Caco-2 (cell line): ENCODE results near the gene TRAF7. TPM values are rescaled to one million over a fixed set of nuclear protein-coding genes. Genes with fewer than 3 reads are reported as not detected.

ENCODE experiments used
- BruUV-seq: library from RNA; stranded (reverse); fragments of 400-500 nt; replicated peaks from 2 replicates; lab custom pipeline; 2021; lab: Mats Ljungman, UMichigan
- CTCF ChIA-PET: fragments of 300-600 bp; sonication (Branson Sonifier 250); formaldehyde crosslinking; loops from one replicate; lab custom pipeline; 2022; ENCODE audit warnings: antibody characterized with exemption; lab: Charles Lee
- POLR2A ChIA-PET: fragments of 300-600 bp; sonication (Branson Sonifier 250); formaldehyde crosslinking; loops from one replicate; lab custom pipeline; 2022; ENCODE audit warnings: antibody characterized with exemption; lab: Charles Lee
- DNase-seq, 2 experiments: peaks; one replicate each; pipeline versions ENCODE4 v3.0.0 to v3.0.0-alpha.2; 2020 to 2022
- H3K27me3 ChIP-seq: replicated peaks from 2 replicates; pipeline ENCODE4 v1.6.0; 2011; ENCODE audit warnings: low read length; ENCODE audit not compliant: control insufficient read depth, insufficient read depth
- H3K36me3 ChIP-seq: 2 replicates; pipeline ENCODE4 v1.5.1; 2011; ENCODE audit warnings: low read length; ENCODE audit not compliant: control insufficient read depth, insufficient read depth
- H3K4me1 ChIP-seq: fragments of 250-450 bp; sonication (Bioruptor Pico); 2 replicates; pipeline ENCODE4 v1.5.1; 2020; ENCODE audit warnings: mild to moderate bottlenecking
- H3K4me3 ChIP-seq: 2 replicates; pipeline ENCODE4 v1.5.1; 2011; ENCODE audit warnings: low read depth, mild to moderate bottlenecking, control low read depth, low read length
- H3K9me3 ChIP-seq: fragments of 250-450 bp; sonication (Bioruptor Pico); 2 replicates; pipeline ENCODE4 v1.5.1; 2020; ENCODE audit warnings: mild to moderate bottlenecking, moderate library complexity
- H3K27ac Mint-ChIP-seq: one replicate; pipeline ENCODE4 v1.8.0; 2022; ENCODE audit warnings: mixed read lengths; ENCODE audit not compliant: unreplicated experiment
- H3K27me3 Mint-ChIP-seq: one replicate; pipeline ENCODE4 v1.8.0; 2022; ENCODE audit warnings: mixed read lengths; ENCODE audit not compliant: insufficient read depth, unreplicated experiment
- H3K36me3 Mint-ChIP-seq: one replicate; pipeline ENCODE4 v1.8.0; 2022; ENCODE audit warnings: mild to moderate bottlenecking, mixed read lengths; ENCODE audit not compliant: insufficient read depth, unreplicated experiment
- H3K4me1 Mint-ChIP-seq: one replicate; pipeline ENCODE4 v1.8.0; 2022; ENCODE audit warnings: low read depth, mixed read lengths; ENCODE audit not compliant: unreplicated experiment
- H3K4me3 Mint-ChIP-seq: one replicate; pipeline ENCODE4 v1.8.0; 2022; ENCODE audit warnings: mild to moderate bottlenecking, moderate library complexity, mixed read lengths; ENCODE audit not compliant: unreplicated experiment
- H3K9me3 Mint-ChIP-seq: one replicate; pipeline ENCODE4 v1.8.0; 2022; ENCODE audit warnings: mixed read lengths; ENCODE audit not compliant: unreplicated experiment
- intact Hi-C: fragments of 100-400 bp; cut with micrococcal nuclease; formaldehyde crosslinking; loops from one replicate; pipeline ENCODE4 v1.10.0; 2022; ENCODE audit not compliant: unreplicated experiment
- total RNA-seq: library from RNA; stranded (reverse); gene quantifications from 2 replicates; pipeline ENCODE4 v1.2.3, GENCODE V29; 2022
- TF ChIP-seq, protein P1 (sequence below), 2 experiments: fragments of 200-600 bp in 1 of 2; IDR thresholded peaks; 1 replicate in 1 of 2; 2 replicates in 1 of 2; pipeline versions ENCODE4 v1.5.1 to v1.8.0; 2011 to 2022; ENCODE audit warnings: antibody characterized with exemption in 1 of 2, control low read depth in 1 of 2, inconsistent platforms in 1 of 2, low read depth in 1 of 2, low read length in 1 of 2, mild to moderate bottlenecking in 1 of 2, moderate library complexity in 1 of 2; ENCODE audit not compliant: insufficient read depth in 1 of 2, severe bottlenecking in 1 of 2, unreplicated experiment in 1 of 2

TRAF7 gene
- total RNA-seq, 1 experiment from 2014 or later, result 66.3 TPM

GRCh38 chr16:2173916-2174315 lies 18.3 kb downstream of the TRAF7 start:
- H3K27me3 ChIP-seq, result no peaks in the 10 kb centered on the region
- no peaks in the 10 kb centered on the region for H3K9me3 ChIP-seq
- H3K27ac Mint-ChIP-seq, result no peak overlapping the region
- no peak overlapping the region for H3K4me3 ChIP-seq
- no peaks in the 10 kb centered on the region; the same call in 1 of the 2 replicates for H3K36me3 ChIP-seq
- ChIA-PET CTCF (no interaction called here), POLR2A (no interaction called here)
- peaks cover 52% of the 10 kb centered on the region for H3K36me3 Mint-ChIP-seq
- no peak for DNase-seq
- no TSS peak for BruUV-seq
- no peaks in the 10 kb centered on the region for H3K27me3 Mint-ChIP-seq
- H3K4me1 Mint-ChIP-seq, result no peaks in the 10 kb centered on the region
- no peaks in the 10 kb centered on the region for H3K9me3 Mint-ChIP-seq
- intact Hi-C loops, result no loop called here
- H3K4me1 ChIP-seq, result no peaks in the 10 kb centered on the region
- H3K4me3 Mint-ChIP-seq, result no peak overlapping the region
- TF ChIP-seq, protein P1, sequence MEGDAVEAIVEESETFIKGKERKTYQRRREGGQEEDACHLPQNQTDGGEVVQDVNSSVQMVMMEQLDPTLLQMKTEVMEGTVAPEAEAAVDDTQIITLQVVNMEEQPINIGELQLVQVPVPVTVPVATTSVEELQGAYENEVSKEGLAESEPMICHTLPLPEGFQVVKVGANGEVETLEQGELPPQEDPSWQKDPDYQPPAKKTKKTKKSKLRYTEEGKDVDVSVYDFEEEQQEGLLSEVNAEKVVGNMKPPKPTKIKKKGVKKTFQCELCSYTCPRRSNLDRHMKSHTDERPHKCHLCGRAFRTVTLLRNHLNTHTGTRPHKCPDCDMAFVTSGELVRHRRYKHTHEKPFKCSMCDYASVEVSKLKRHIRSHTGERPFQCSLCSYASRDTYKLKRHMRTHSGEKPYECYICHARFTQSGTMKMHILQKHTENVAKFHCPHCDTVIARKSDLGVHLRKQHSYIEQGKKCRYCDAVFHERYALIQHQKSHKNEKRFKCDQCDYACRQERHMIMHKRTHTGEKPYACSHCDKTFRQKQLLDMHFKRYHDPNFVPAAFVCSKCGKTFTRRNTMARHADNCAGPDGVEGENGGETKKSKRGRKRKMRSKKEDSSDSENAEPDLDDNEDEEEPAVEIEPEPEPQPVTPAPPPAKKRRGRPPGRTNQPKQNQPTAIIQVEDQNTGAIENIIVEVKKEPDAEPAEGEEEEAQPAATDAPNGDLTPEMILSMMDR (IDR thresholded peaks at IDR 0.05; ENCODE audit: insufficient read depth in 1 of 2, low read depth in 1 of 2, low read length in 1 of 2, severe bottlenecking in 1 of 2, unreplicated experiment in 1 of 2), result no peak

GRCh38 chr16:2174396-2175131 lies 19.0 kb downstream of the TRAF7 start:
- TF ChIP-seq, protein P1 (IDR thresholded peaks at IDR 0.05; ENCODE audit: insufficient read depth in 1 of 2, low read depth in 1 of 2, low read length in 1 of 2, severe bottlenecking in 1 of 2, unreplicated experiment in 1 of 2), result no peak
- H3K27ac Mint-ChIP-seq, result no peak overlapping the region
- Histone ChIP-seq H3K36me3 (no peaks in the 10 kb centered on the region; the same call in 1 of the 2 replicates), H3K27me3 (no peaks in the 10 kb centered on the region), H3K4me1 (no peaks in the 10 kb centered on the region), H3K9me3 (no peaks in the 10 kb centered on the region), H3K4me3 (no peak overlapping the region)
- H3K36me3 Mint-ChIP-seq, result peaks cover 50% of the 10 kb centered on the region
- ChIA-PET POLR2A (no interaction called here), CTCF (no interaction called here)
- no peak for DNase-seq
- no peaks in the 10 kb centered on the region for H3K4me1 Mint-ChIP-seq
- no peaks in the 10 kb centered on the region for H3K9me3 Mint-ChIP-seq
- intact Hi-C loops, result no loop called here
- BruUV-seq, result no TSS peak
- H3K4me3 Mint-ChIP-seq, result no peak overlapping the region
- H3K27me3 Mint-ChIP-seq, result no peaks in the 10 kb centered on the region

DNA sequence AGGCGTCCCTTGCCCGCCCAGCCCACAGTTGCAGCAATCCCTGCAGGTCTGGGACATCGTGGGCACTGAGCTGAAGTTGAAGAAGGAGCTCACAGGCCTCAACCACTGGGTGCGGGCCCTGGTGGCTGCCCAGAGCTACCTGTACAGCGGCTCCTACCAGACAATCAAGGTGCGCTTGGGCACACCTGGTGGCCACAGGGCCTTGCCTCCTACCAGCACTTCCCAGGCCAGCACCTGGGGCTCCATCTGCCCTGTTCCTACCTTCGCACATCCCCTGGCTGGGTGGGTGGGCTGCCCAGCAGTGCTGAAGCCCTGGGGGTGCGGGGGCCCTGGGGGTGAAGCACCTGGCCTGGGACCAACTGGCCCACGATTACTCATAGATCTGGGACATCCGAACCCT lies 19.9 kb downstream of the TRAF7 start:
- H3K36me3 Mint-ChIP-seq, result peaks cover 46% of the 10 kb centered on the region
- POLR2A ChIA-PET, result no interaction called here
- H3K4me3 ChIP-seq, result no peak overlapping the region

More for the DNA sequence above, 19.9 kb downstream of the TRAF7 start:
- Mint-ChIP-seq H3K4me1 (no peaks in the 10 kb centered on the region), H3K4me3 (no peak overlapping the region), H3K27ac (no peak overlapping the region), H3K9me3 (no peaks in the 10 kb centered on the region), H3K27me3 (no peaks in the 10 kb centered on the region)
- Histone ChIP-seq H3K36me3 (no peaks in the 10 kb centered on the region; the same call in 1 of the 2 replicates), H3K27me3 (no peaks in the 10 kb centered on the region), H3K9me3 (no peaks in the 10 kb centered on the region), H3K4me1 (no peaks in the 10 kb centered on the region)
- DNase-seq, result no peak
- intact Hi-C loops, result no loop called here
- CTCF ChIA-PET, result no interaction called here
- TF ChIP-seq, protein P1 (IDR thresholded peaks at IDR 0.05; ENCODE audit: insufficient read depth in 1 of 2, low read depth in 1 of 2, low read length in 1 of 2, severe bottlenecking in 1 of 2, unreplicated experiment in 1 of 2), result no peak
- BruUV-seq, result no TSS peak
